Measurements from ENCODE around the gene UGT1A9. TPM values are rescaled to one million over a fixed set of nuclear protein-coding genes. Genes with fewer than 3 reads are reported as not detected.

The UGT1A9 gene
- total RNA-seq, 1 donor from 2014 or later, result not detected

GRCh38 chr2:233794128-233794658 is 122.5 kb downstream of the UGT1A9 start:
- no peak for DNase-seq (ENCODE audit: low read depth)
- Histone ChIP-seq H3K36me3 (ENCODE audit: control insufficient read depth, insufficient read depth, low read length) (no peaks in the 10 kb centered on the region), H3K27me3 (ENCODE audit: control insufficient read depth, insufficient read depth, low read length) (no peaks in the 10 kb centered on the region), H3K4me3 (ENCODE audit: low read depth, low read length) (no peak overlapping the region)
- TF ChIP-seq, protein P1, sequence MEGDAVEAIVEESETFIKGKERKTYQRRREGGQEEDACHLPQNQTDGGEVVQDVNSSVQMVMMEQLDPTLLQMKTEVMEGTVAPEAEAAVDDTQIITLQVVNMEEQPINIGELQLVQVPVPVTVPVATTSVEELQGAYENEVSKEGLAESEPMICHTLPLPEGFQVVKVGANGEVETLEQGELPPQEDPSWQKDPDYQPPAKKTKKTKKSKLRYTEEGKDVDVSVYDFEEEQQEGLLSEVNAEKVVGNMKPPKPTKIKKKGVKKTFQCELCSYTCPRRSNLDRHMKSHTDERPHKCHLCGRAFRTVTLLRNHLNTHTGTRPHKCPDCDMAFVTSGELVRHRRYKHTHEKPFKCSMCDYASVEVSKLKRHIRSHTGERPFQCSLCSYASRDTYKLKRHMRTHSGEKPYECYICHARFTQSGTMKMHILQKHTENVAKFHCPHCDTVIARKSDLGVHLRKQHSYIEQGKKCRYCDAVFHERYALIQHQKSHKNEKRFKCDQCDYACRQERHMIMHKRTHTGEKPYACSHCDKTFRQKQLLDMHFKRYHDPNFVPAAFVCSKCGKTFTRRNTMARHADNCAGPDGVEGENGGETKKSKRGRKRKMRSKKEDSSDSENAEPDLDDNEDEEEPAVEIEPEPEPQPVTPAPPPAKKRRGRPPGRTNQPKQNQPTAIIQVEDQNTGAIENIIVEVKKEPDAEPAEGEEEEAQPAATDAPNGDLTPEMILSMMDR (IDR thresholded peaks at IDR 0.05; ENCODE audit: insufficient read depth, low read length, poor library complexity, severe bottlenecking), result no peak

DNA sequence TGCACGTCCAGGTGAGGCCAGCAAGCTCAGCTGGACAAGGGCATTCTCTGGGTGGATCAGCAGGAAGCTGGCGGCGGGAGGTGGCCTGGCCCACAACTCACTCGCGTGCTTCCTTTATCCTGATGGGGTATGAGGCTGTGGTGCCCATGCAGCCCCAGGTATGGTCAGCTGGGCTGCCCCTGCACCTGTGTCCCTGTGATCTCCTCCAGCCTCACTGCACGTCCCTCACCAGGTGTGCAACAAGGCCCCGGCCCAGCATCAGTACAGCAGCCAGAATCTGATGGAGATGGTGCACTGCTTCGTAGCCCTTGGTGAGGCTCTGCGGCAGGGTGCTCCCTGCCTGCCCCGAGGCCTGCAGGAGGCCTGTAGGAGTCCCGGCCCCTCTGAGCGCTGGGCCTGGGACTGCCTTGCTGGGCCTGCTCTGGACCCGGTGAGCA is 124.1 kb downstream of the UGT1A9 start:
- TF ChIP-seq, protein P1 (IDR thresholded peaks at IDR 0.05; ENCODE audit: insufficient read depth, low read length, poor library complexity, severe bottlenecking), result no peak
- Histone ChIP-seq H3K36me3 (ENCODE audit: control insufficient read depth, insufficient read depth, low read length) (no peaks in the 10 kb centered on the region), H3K4me3 (ENCODE audit: low read depth, low read length) (no peak overlapping the region), H3K27me3 (ENCODE audit: control insufficient read depth, insufficient read depth, low read length) (no peaks in the 10 kb centered on the region)
- DNase-seq (ENCODE audit: low read depth), result no peak

DNA sequence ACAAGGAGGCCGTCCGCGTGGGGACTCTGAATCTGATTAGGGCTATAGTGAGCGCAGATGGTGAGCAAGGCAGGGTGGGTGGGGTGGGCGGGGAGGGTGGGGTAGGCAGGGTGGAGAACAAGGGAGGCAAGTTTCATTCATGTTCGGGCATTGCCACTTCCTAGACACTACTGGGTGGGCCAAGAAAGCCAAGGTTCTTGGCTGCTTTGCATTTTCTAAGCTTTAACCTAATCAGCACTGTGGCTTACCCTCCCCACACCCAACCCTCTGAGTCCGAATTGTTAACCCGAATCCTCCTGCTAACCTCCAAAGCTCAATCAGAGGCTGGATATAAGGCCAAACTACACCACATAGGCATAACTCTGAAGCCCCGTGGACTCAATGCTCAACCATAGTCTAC is 124.6 kb downstream of the UGT1A9 start:
- Histone ChIP-seq H3K27me3 (ENCODE audit: control insufficient read depth, insufficient read depth, low read length) (no peaks in the 10 kb centered on the region), H3K4me3 (ENCODE audit: low read depth, low read length) (no peak overlapping the region), H3K36me3 (ENCODE audit: control insufficient read depth, insufficient read depth, low read length) (no peaks in the 10 kb centered on the region)
- DNase-seq (ENCODE audit: low read depth), result no peak
- TF ChIP-seq, protein P1 (IDR thresholded peaks at IDR 0.05; ENCODE audit: insufficient read depth, low read length, poor library complexity, severe bottlenecking), result no peak

- TF ChIP-seq, protein P1 (IDR thresholded peaks at IDR 0.05; ENCODE audit: insufficient read depth, low read length, poor library complexity, severe bottlenecking), result no peak
These were observed 126.8 kb downstream of the UGT1A9 start for GRCh38 chr2:233798335-233799086.

DNA sequence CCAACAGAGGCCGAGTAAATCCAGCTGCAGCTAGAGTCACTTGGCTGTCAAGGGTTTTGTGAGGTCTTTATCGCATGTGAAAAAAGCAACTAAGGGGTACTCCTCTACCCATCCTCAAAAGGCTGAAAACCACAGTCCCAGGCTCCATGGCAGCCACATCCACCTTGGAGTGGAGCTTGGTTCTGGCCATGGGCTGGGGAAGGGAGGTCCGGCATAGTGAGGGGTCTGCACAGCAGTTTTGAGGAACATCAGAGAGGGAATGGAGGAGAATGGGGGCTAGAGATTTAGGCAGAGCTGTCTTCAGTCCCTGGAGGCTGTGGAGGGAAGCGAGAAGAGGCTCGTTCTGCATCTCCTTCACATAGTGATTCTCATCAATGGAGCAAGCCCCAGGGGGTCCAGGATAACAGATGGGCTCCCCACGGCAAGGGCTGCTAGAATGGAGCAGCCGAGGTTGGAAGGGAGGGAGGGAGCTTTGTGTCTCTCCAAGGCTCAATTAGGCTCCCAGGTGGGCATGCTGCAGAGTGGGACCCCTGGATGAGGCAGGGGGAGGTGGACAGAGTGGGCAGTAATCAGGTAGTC is 127.5 kb downstream of the UGT1A9 start:
- no peak overlapping the region for H3K4me3 ChIP-seq (ENCODE audit: low read depth, low read length)
- H3K27me3 ChIP-seq (ENCODE audit: control insufficient read depth, insufficient read depth, low read length), result peaks cover 2% of the 10 kb centered on the region
- DNase-seq (ENCODE audit: low read depth), result no peak
- no peaks in the 10 kb centered on the region for H3K36me3 ChIP-seq (ENCODE audit: control insufficient read depth, insufficient read depth, low read length)
- TF ChIP-seq, protein P1 (IDR thresholded peaks at IDR 0.05; ENCODE audit: insufficient read depth, low read length, poor library complexity, severe bottlenecking), result no peak

More at GRCh38 chr2:233798335-233799086, 126.8 kb downstream of the UGT1A9 start:
- no peak for DNase-seq (ENCODE audit: low read depth)
- H3K27me3 ChIP-seq (ENCODE audit: control insufficient read depth, insufficient read depth, low read length), result peaks cover 2% of the 10 kb centered on the region
- no peaks in the 10 kb centered on the region for H3K36me3 ChIP-seq (ENCODE audit: control insufficient read depth, insufficient read depth, low read length)
- no peak overlapping the region for H3K4me3 ChIP-seq (ENCODE audit: low read depth, low read length)

Measured in kidney epithelial cell (primary cell).